PC-9 (cell line): Measurements from ENCODE around the gene LZTS2.

Source experiments
- CTCF ChIP-seq: fragments of 200-600 bp; sonication (generic); conservative IDR thresholded peaks from 2 replicates; pipeline ENCODE4 v1.6.1; 2017; ENCODE audit warnings: mixed run types, antibody characterized with exemption, mild to moderate bottlenecking, moderate library complexity
- EZH2 ChIP-seq: fragments of 200-600 bp; sonication (generic); IDR thresholded peaks from 2 replicates; pipeline ENCODE4 v1.8.0; 2017; ENCODE audit warnings: antibody characterized with exemption, low read depth

GRCh38 chr10:100970914-100971811 is 28.4 kb upstream of the LZTS2 start:
- TF ChIP-seq CTCF (no peak), EZH2 (no peak)
